GM12878 (cell line): Measurements from ENCODE around the gene MAVS. TPM values are rescaled to one million over a fixed set of nuclear protein-coding genes. Genes with fewer than 3 reads are reported as not detected.
A peak's percentile ranks its signal among the peaks of the same experiment; 100 is the strongest.

Experiments
- ATAC-seq: fragments of 200-7000 bp; cut with Tn5 transposase; 3 replicates; pipeline ENCODE4 v1.9.1; 2020; ENCODE audit warnings: mild to moderate bottlenecking, moderate library complexity
- BruUV-seq: library from RNA; stranded (reverse); fragments of 400-500 nt; replicated peaks from 2 replicates; lab custom pipeline; 2021; lab: Mats Ljungman, UMichigan
- CTCF ChIA-PET: fragments of 300-600 bp; sonication (Branson Sonifier 250); formaldehyde crosslinking; extraction: SDS; loops from one replicate; lab custom pipeline; 2021; ENCODE audit warnings: inconsistent platforms; lab: Yijun Ruan, JAX
- POLR2A ChIA-PET: fragments of 350-600 bp; formaldehyde crosslinking; extraction: SDS; loops from one replicate; lab custom pipeline; 2021; ENCODE audit warnings: inconsistent platforms; lab: Charles Lee
- RAD21 ChIA-PET: fragments of 300-600 bp; sonication (Branson Sonifier 250); formaldehyde crosslinking; loops from one replicate; lab custom pipeline; 2023; ENCODE audit warnings: antibody characterized with exemption; ENCODE audit not compliant: unreplicated experiment; lab: Charles Lee
- SMC1A ChIA-PET: fragments of 300-600 bp; sonication (Branson Sonifier 250); formaldehyde crosslinking; loops from one replicate; lab custom pipeline; 2023; ENCODE audit not compliant: unreplicated experiment, uncharacterized antibody; lab: Charles Lee
- DNase-seq: peaks from one replicate; pipeline ENCODE4 v3.0.0-alpha.2; 2011; ENCODE audit warnings: low read depth, low spot score
- FAIRE-seq: peaks from 3 replicates; lab custom pipeline; 2011; peaks lifted over from hg19 to GRCh38; lab: Jason Lieb, UNC
- H2AFZ ChIP-seq: 2 replicates; pipeline ENCODE4 v1.6.0; 2011; ENCODE audit warnings: low read depth, low read length, control low read depth; ENCODE audit not compliant: control insufficient read depth
- H3K27ac ChIP-seq: 2 replicates; pipeline ENCODE4 v1.5.1; 2011; ENCODE audit warnings: control low read depth; ENCODE audit not compliant: control insufficient read depth, insufficient read depth
- H3K27me3 ChIP-seq, 2 experiments: replicated peaks in 1 of 2; 2 replicates each; pipeline versions ENCODE4 v1.6.0 to v1.6.1; 2011; ENCODE audit warnings: low read length in 1 of 2; ENCODE audit not compliant: control insufficient read depth in 2 of 2, insufficient read depth in 2 of 2
- H3K36me3 ChIP-seq, 2 experiments: 2 replicates each; pipeline ENCODE4 v1.5.1; 2011; ENCODE audit warnings: low read length in 1 of 2; ENCODE audit not compliant: control insufficient read depth in 2 of 2, insufficient read depth in 2 of 2
- H3K4me1 ChIP-seq: 2 replicates; pipeline ENCODE4 v1.6.1; 2011; ENCODE audit warnings: mild to moderate bottlenecking, low read length, moderate library complexity, mixed read lengths; ENCODE audit not compliant: control insufficient read depth, insufficient read depth
- H3K4me2 ChIP-seq: 2 replicates; pipeline ENCODE4 v1.6.0; 2011; ENCODE audit warnings: control low read depth; ENCODE audit not compliant: control insufficient read depth, insufficient read depth
- H3K4me3 ChIP-seq: fragments of 200-600 bp; sonication (generic); 2 replicates; pipeline ENCODE4 v1.5.1; 2016
- H3K79me2 ChIP-seq: 2 replicates; pipeline ENCODE4 v1.6.0; 2011; ENCODE audit warnings: low read length; ENCODE audit not compliant: control insufficient read depth, insufficient read depth
- H3K9ac ChIP-seq: 2 replicates; pipeline ENCODE4 v1.8.0; 2011; ENCODE audit warnings: low read length, control low read depth, mixed read lengths; ENCODE audit not compliant: control insufficient read depth, insufficient read depth
- H3K9me3 ChIP-seq: replicated peaks from 3 replicates; pipeline ENCODE4 v1.5.1; 2011; ENCODE audit warnings: mild to moderate bottlenecking, low read length; ENCODE audit not compliant: control insufficient read depth, insufficient read depth
- H4K20me1 ChIP-seq: 2 replicates; pipeline ENCODE4 v1.6.0; 2011; ENCODE audit not compliant: control insufficient read depth, insufficient read depth
- BCL3 ChIP-seq: IDR thresholded peaks from 2 replicates; pipeline ENCODE4 v1.6.1; 2011; ENCODE audit warnings: borderline replicate concordance, low read depth, mild to moderate bottlenecking, moderate library complexity, low read length; ENCODE audit not compliant: insufficient read depth, poor library complexity, severe bottlenecking
- CEBPZ ChIP-seq: fragments of 150-350 bp; IDR thresholded peaks from 2 replicates; pipeline ENCODE4 v1.6.1; 2016; ENCODE audit warnings: low read depth, low read length
- CREM ChIP-seq: IDR thresholded peaks from 2 replicates; pipeline ENCODE4 v1.6.1; 2014; ENCODE audit warnings: antibody characterized with exemption, low read depth
- CUX1 ChIP-seq: IDR thresholded peaks from 2 replicates; pipeline ENCODE4 v1.6.1; 2012; ENCODE audit warnings: improper control_type of control experiment, low read depth, low read length; ENCODE audit not compliant: insufficient replicate concordance
- HDGF ChIP-seq: fragments of 450-650 bp; IDR thresholded peaks from 2 replicates; pipeline ENCODE4 v1.6.1; 2016; ENCODE audit warnings: antibody characterized with exemption
- MEF2B ChIP-seq: fragments of 450-650 bp; IDR thresholded peaks from 2 replicates; pipeline ENCODE4 v1.6.1; 2018; ENCODE audit warnings: mild to moderate bottlenecking, moderate library complexity; ENCODE audit not compliant: partially characterized antibody, poor library complexity, severe bottlenecking
- NRF1 ChIP-seq: conservative IDR thresholded peaks from 2 replicates; pipeline ENCODE4 v1.6.1; 2011; ENCODE audit warnings: mild to moderate bottlenecking, low read depth, low read length, improper control_type of control experiment
- SUPT20H ChIP-seq: IDR thresholded peaks from 2 replicates; pipeline ENCODE4 v1.6.1; 2011; ENCODE audit warnings: low read depth, mild to moderate bottlenecking, low read length, moderate library complexity, borderline replicate concordance; ENCODE audit not compliant: control insufficient read depth
- TCF12 ChIP-seq: IDR thresholded peaks from 2 replicates; pipeline ENCODE4 v1.6.1; 2011; ENCODE audit warnings: low read depth, mild to moderate bottlenecking, low read length
- ZZZ3 ChIP-seq: IDR thresholded peaks from 2 replicates; pipeline ENCODE4 v1.6.1; 2011; ENCODE audit warnings: low read depth; ENCODE audit not compliant: control insufficient read depth, insufficient read length
- WGBS: methylation state at CpG from one replicate; pipeline ENCODE4 v1.1.6; 2016; ENCODE audit warnings: low lambda C conversion rate; ENCODE audit not compliant: insufficient replicate concordance, insufficient coverage; ENCODE audit errors: missing lambda C conversion rate; 5-methylcytosine and 5-hydroxymethylcytosine counted together
- in situ Hi-C: fragments of 300-500 bp; cut with MboI; formaldehyde crosslinking; loops from 9 replicates; pipeline ENCODE4 v1.14.3; 2018; ENCODE audit warnings: mixed read lengths
- intact Hi-C: fragments of 100-400 bp; cut with micrococcal nuclease; formaldehyde crosslinking; loops from one replicate; pipeline ENCODE4 v1.14.2; 2022; ENCODE audit not compliant: unreplicated experiment
- polyA plus RNA-seq, 11 experiments: library from polyadenylated mRNA; depleted of rRNA in 4 of 11; unstranded in 6 of 11; stranded (reverse) in 5 of 11; fragments of >200 nt; fragmentation: Nextera tagmentation in 4 of 11; fragmentation: Illumina TruSeq in 1 of 11; extraction: Ambion mirVana in 4 of 11; extraction: Trizol in 1 of 11; gene quantifications; 1 replicate in 1 of 11; 2 replicates in 10 of 11; pipeline versions ENCODE4 v1.2.1 to v1.2.3, GENCODE V29; 2011 to 2016; ENCODE audit warnings: inconsistent platforms in 2 of 11, missing spikeins in 2 of 11, low read depth in 1 of 11
- total RNA-seq, 4 experiments: library from RNA; depleted of rRNA in 3 of 4; stranded (reverse); fragments of >200 nt in 3 of 4; fragmentation: Illumina TruSeq in 1 of 4; extraction: Trizol in 1 of 4; gene quantifications; 2 replicates each; pipeline versions ENCODE4 v1.2.1 to v1.2.3, GENCODE V29; 2013 to 2021

MAVS gene
- total and polyA plus RNA-seq, 10 of the 15 experiments (the other 5 are each of a cell fraction or from before 2014, with no cell fraction given): 1.6 to 25.2 (median 12.6) TPM

- Histone ChIP-seq H3K9ac (no peak overlapping the region), H3K4me1 (no peaks in the 10 kb centered on the region; the same call in 1 of the 2 replicates), H3K4me2 (no peak overlapping the region), H2AFZ (no peak overlapping the region), H3K27ac (no peak overlapping the region), H3K27me3 (no peaks in the 10 kb centered on the region), H3K36me3 (peaks cover 33 to 36% of the 10 kb centered on the region in 2 experiments), H3K4me3 (no peak overlapping the region), H3K9me3 (peaks cover 1% of the 10 kb centered on the region; the same call in 1 of the 3 replicates), H4K20me1 (no peaks in the 10 kb centered on the region), H3K79me2 (no peaks in the 10 kb centered on the region)
- DNase-seq (no peak), ATAC-seq (peak; percentile 72), FAIRE-seq (no peak)
- intact Hi-C loops: no loop called here
- RAD21 ChIA-PET: no interaction called here
- WGBS: 34% methylated on average over 7 of the region's 7 CpGs
- no TSS peak for BruUV-seq
- in situ Hi-C loops: no loop called here
- POLR2A ChIA-PET: no interaction called here
- SMC1A ChIA-PET: no interaction called here
- no peak for TF ChIP-seq ZZZ3
- no peak for TF ChIP-seq SUPT20H
- peak; percentile 19; the same call in 1 of the 2 replicates for TF ChIP-seq TCF12
- TF ChIP-seq HDGF: no peak
- TF ChIP-seq BCL3: no peak
- no peak for TF ChIP-seq CREM
- no peak for TF ChIP-seq CEBPZ
- peak; percentile 53 for TF ChIP-seq MEF2B
- TF ChIP-seq CUX1: no peak
- no peak for TF ChIP-seq NRF1
- CTCF ChIA-PET: interaction anchor here (0.8 to 1.1 kb wide), 2 partner anchors 8 to 9 kb away, joined by 3 to 4 read pairs; no protein-coding TSS in a partner anchor
Measured at GRCh38 chr20:3863317-3863716, 16.7 kb downstream of the MAVS start.
